Measurements from ENCODE around the gene WNT9A. TPM values are rescaled to one million over a fixed set of nuclear protein-coding genes. Genes with fewer than 3 reads are reported as not detected.

The WNT9A gene
- polyA plus RNA-seq, 1 of the 3 experiments (the other 2 are of a cell fraction) = 0.31 TPM

- WGBS (ENCODE audit: low lambda C conversion rate) = 51% methylated on average over 3 of the region's 3 CpGs
- no peaks in the 10 kb centered on the region for H3K9me2 ChIP-seq
- H2AFZ ChIP-seq (ENCODE audit: low read depth) = no peak overlapping the region
- POLR2A ChIA-PET = no interaction called here
- H3K4me1 ChIP-seq (ENCODE audit: control insufficient read depth in 1 of 2, insufficient read depth in 2 of 2, low read depth in 1 of 2, low read length in 1 of 2) = no peaks in the 10 kb centered on the region
- H3K9ac ChIP-seq = no peak overlapping the region
- peak; percentile 30 for DNase-seq
- no peak overlapping the region for H3K4me2 ChIP-seq
- no peaks in the 10 kb centered on the region for H3K36me3 ChIP-seq (replicated peaks in 1 of 2; ENCODE audit: control insufficient read depth in 1 of 2, insufficient read depth in 2 of 2, low read length in 1 of 2)
- no peaks in the 10 kb centered on the region for H3K9me3 ChIP-seq
- CTCF ChIA-PET = interaction anchor here (0.7 to 2.1 kb wide), 6 partner anchors 16 to 472 kb away, joined by 3 to 11 read pairs (median 3); no protein-coding TSS in a partner anchor
- H3K79me2 ChIP-seq (ENCODE audit: insufficient read depth) = no peaks in the 10 kb centered on the region
- no peaks in the 10 kb centered on the region for H4K20me1 ChIP-seq (ENCODE audit: insufficient read depth)
- TF ChIP-seq POLR2AphosphoS5 (IDR thresholded peaks at IDR 0.05; ENCODE audit: low read depth, low read length) (no peak), MEF2A (IDR thresholded peaks at IDR 0.05; ENCODE audit: borderline replicate concordance, low read depth) (no peak), TAF1 (IDR thresholded peaks at IDR 0.05; ENCODE audit: borderline replicate concordance, low read depth, low read length) (no peak), MXI1 (IDR thresholded peaks at IDR 0.05; ENCODE audit: low read depth, low read length) (no peak), USF2 (IDR thresholded peaks at IDR 0.05; ENCODE audit: borderline replicate concordance, low read depth, low read length) (no peak), GATA2 (CRISPR knock-in tag; IDR thresholded peaks at IDR 0.05) (no peak), MAX (IDR thresholded peaks at IDR 0.05; ENCODE audit: low read depth) (no peak), RXRA (IDR thresholded peaks at IDR 0.05; ENCODE audit: borderline replicate concordance, low read depth) (no peak), CHD2 (IDR thresholded peaks at IDR 0.05; ENCODE audit: low read length, partially characterized antibody) (no peak), YY1 (IDR thresholded peaks at IDR 0.05; ENCODE audit: low read depth) (no peak), FOSL2 (IDR thresholded peaks at IDR 0.05; ENCODE audit: borderline replicate concordance, low read depth) (no peak), SIN3A (IDR thresholded peaks at IDR 0.05; ENCODE audit: borderline replicate concordance, low read depth, low read length) (no peak), ELF1 (IDR thresholded peaks at IDR 0.05) (no peak), ZBTB33 (IDR thresholded peaks at IDR 0.05; ENCODE audit: borderline replicate concordance, low read depth) (no peak), CTCF (IDR thresholded peaks at IDR 0.05) (no peak)
- no peak overlapping the region for H3K27ac ChIP-seq (ENCODE audit: low read depth in 2 of 2, low read length in 1 of 2)
- H3F3A ChIP-seq (replicated peaks; ENCODE audit: insufficient read depth) = no peaks in the 10 kb centered on the region
- H3K4me3 ChIP-seq (ENCODE audit: low read depth in 2 of 2, low read length in 1 of 2) = no peak overlapping the region
- no peaks in the 10 kb centered on the region for H3K27me3 ChIP-seq (ENCODE audit: insufficient read depth)
These were observed 5.3 kb upstream of the WNT9A start for GRCh38 chr1:227953022-227953412.

All from SK-N-SH (cell line).